ENCODE data around the gene JPT2.

The JPT2 gene

GRCh38 chr16:1634541-1634940 lies 43.5 kb upstream of the JPT2 start:
- CTCF ChIA-PET, result interaction anchor here (1.0 to 1.2 kb wide), 2 partner anchors 34 to 89 kb away, joined by 3 to 4 read pairs; no protein-coding TSS in a partner anchor
- DNase-seq (ENCODE audit: low read depth, low spot score), result no peak
- no peak overlapping the region for H3K4me3 ChIP-seq (ENCODE audit: low read depth, low read length)
- TF ChIP-seq, protein P1, sequence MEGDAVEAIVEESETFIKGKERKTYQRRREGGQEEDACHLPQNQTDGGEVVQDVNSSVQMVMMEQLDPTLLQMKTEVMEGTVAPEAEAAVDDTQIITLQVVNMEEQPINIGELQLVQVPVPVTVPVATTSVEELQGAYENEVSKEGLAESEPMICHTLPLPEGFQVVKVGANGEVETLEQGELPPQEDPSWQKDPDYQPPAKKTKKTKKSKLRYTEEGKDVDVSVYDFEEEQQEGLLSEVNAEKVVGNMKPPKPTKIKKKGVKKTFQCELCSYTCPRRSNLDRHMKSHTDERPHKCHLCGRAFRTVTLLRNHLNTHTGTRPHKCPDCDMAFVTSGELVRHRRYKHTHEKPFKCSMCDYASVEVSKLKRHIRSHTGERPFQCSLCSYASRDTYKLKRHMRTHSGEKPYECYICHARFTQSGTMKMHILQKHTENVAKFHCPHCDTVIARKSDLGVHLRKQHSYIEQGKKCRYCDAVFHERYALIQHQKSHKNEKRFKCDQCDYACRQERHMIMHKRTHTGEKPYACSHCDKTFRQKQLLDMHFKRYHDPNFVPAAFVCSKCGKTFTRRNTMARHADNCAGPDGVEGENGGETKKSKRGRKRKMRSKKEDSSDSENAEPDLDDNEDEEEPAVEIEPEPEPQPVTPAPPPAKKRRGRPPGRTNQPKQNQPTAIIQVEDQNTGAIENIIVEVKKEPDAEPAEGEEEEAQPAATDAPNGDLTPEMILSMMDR (IDR thresholded peaks at IDR 0.05; ENCODE audit: insufficient read depth, low read length, missing control alignments), result no peak
- POLR2A ChIA-PET, result no interaction called here

GRCh38 chr16:1635070-1635469 lies 43.0 kb upstream of the JPT2 start:
- POLR2A ChIA-PET, result no interaction called here
- H3K4me3 ChIP-seq (ENCODE audit: low read depth, low read length), result no peak overlapping the region
- DNase-seq (ENCODE audit: low read depth, low spot score), result no peak
- CTCF ChIA-PET, result interaction anchor here (1.0 kb wide), 1 partner anchor 89 kb away, joined by 3 read pairs; no protein-coding TSS in a partner anchor
- TF ChIP-seq, protein P1 (IDR thresholded peaks at IDR 0.05; ENCODE audit: insufficient read depth, low read length, missing control alignments), result no peak

- H3K4me3 ChIP-seq (ENCODE audit: low read depth, low read length), result no peak overlapping the region
- ChIA-PET CTCF (no interaction called here), POLR2A (no interaction called here)
- TF ChIP-seq, protein P1 (IDR thresholded peaks at IDR 0.05; ENCODE audit: insufficient read depth, low read length, missing control alignments), result no peak
- DNase-seq (ENCODE audit: low read depth, low spot score), result no peak
These were observed 40.6 kb upstream of the JPT2 start for GRCh38 chr16:1637526-1637925.

DNA sequence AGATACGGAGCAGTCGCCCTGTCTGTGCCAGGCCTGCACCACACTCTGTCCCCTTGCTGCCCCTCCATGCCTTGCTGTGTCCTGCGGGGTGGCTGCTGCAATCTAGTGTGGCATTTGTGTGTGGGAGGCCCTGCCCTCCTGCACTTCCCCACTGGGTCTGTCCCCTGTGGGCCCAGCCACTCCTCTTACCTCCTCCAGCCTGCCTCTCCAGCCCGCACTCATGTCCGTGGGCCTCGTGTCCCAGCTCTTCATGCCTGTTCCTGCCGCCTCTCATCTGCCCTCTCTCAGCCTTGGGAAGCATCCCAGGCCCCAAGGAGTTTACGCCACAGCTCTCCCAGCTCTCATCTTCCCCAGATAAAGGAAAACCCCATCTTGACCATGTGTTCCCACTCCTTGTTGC lies 39.3 kb upstream of the JPT2 start:
- CTCF ChIA-PET, result no interaction called here
- no peak overlapping the region for H3K4me3 ChIP-seq (ENCODE audit: low read depth, low read length)
- TF ChIP-seq, protein P1 (IDR thresholded peaks at IDR 0.05; ENCODE audit: insufficient read depth, low read length, missing control alignments), result no peak
- POLR2A ChIA-PET, result no interaction called here
- no peak for DNase-seq (ENCODE audit: low read depth, low spot score)

GRCh38 chr16:1639282-1639681 lies 38.8 kb upstream of the JPT2 start:
- H3K4me3 ChIP-seq (ENCODE audit: low read depth, low read length), result no peak overlapping the region
- TF ChIP-seq, protein P1 (IDR thresholded peaks at IDR 0.05; ENCODE audit: insufficient read depth, low read length, missing control alignments), result no peak
- no peak for DNase-seq (ENCODE audit: low read depth, low spot score)
- ChIA-PET POLR2A (no interaction called here), CTCF (no interaction called here)

GRCh38 chr16:1639860-1640259 lies 38.2 kb upstream of the JPT2 start:
- CTCF ChIA-PET, result no interaction called here
- H3K4me3 ChIP-seq (ENCODE audit: low read depth, low read length), result no peak overlapping the region
- POLR2A ChIA-PET, result no interaction called here
- TF ChIP-seq, protein P1 (IDR thresholded peaks at IDR 0.05; ENCODE audit: insufficient read depth, low read length, missing control alignments), result no peak
- no peak for DNase-seq (ENCODE audit: low read depth, low spot score)

All from AG04449 (cell line).